Sciatic nerve (tissue), 2 donors: ENCODE results near the gene SYT17. TPM values are rescaled to one million over a fixed set of nuclear protein-coding genes. Genes with fewer than 3 reads are reported as not detected.
A peak's percentile ranks its signal among the peaks of the same experiment; 100 is the strongest.

Experiments used
- ATAC-seq: fragments of 200-7000 bp; cut with Tn5 transposase; one replicate; pipeline ENCODE4 v1.9.1; 2020; ENCODE audit warnings: mild to moderate bottlenecking, moderate library complexity
- DNase-seq: peaks from one replicate; pipeline ENCODE4 v3.0.0-alpha.2; 2020; ENCODE audit warnings: low spot score
- intact Hi-C: fragments of 100-400 bp; cut with DNase I; formaldehyde crosslinking; loops from one replicate; pipeline ENCODE4 v1.14.2; 2022
- total RNA-seq: library from RNA; stranded (reverse); fragmentation: NEBNext Ultra II Directional; extraction: Animal tissue kit (Norgen Biotek cat#: 25700); gene quantifications from one replicate; pipeline ENCODE4 v1.2.1, GENCODE V29; 2021
- donor health status: DM: no; HTN: no; CAD: no.
- donor health status: DM: no; HTN: no; CAD: no.

SYT17 gene
- total RNA-seq, 1 donor from 2014 or later: 8.2 TPM

DNA sequence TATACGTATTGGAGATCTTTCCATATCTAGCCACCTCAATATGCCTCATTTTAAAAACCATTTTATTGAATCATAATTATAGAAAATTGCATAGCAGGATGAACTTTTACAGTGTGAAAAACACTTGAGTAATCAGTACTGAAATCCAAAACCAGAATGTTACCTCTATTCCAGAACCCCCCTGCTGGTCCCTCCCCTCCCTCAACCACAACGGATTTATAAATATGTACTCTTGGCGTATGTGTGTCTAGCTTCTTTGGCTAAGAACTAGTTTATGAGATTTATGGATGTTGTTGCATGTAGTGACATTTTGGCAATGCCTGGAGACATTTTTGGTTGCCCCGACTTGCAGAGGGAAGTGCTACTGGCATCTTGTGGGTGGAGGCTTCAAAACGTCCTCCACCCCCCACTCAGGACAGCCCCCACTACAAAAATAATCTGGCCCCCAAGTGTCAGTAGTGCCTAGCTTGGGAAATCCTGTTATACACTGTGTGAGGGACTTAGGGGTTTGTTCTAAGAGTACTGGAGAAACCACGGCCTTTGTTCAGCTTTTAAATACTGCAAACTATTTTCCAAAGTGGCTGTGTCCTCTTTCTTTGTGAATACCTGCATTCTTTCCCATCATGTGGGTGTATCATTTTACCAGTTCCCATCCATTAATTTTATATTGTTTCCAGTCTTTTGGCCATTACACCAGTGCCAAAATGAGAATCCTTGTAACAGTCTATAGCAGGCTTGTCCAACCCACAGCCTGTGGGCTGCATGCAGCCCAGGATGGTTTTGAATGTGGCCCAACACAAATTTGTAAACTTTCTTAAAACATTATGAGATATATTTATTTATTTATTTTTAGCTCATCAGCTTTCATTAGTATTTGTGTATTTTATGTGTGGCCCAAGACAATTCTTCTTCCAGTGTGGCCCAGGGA, 30.6 kb upstream of the SYT17 start:
- DNase-seq (no peak), ATAC-seq (peak; percentile 6)
- intact Hi-C loops: no loop called here

DNA sequence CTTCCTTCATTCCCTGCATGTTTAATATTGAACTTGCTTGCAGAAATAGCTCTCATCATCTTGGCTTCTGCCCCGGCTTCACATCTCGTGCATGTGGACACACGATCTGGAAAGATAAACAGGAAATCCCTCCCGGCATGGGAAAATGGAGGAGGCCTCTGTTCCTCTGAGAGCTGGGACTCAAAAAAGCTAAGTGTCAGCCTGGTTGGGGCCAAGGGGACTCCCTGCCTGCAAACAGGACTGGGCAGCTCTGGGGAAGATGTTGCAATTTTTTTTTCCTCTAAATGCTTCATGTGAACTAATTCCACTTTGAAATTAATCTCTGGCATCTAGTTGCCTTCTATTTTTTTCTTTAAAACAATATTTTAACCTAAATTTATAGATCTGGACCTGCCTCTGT, 29.4 kb upstream of the SYT17 start:
- ATAC-seq: peak; percentile 93
- DNase-seq: peak; percentile 80
- intact Hi-C loops: no loop called here

DNA sequence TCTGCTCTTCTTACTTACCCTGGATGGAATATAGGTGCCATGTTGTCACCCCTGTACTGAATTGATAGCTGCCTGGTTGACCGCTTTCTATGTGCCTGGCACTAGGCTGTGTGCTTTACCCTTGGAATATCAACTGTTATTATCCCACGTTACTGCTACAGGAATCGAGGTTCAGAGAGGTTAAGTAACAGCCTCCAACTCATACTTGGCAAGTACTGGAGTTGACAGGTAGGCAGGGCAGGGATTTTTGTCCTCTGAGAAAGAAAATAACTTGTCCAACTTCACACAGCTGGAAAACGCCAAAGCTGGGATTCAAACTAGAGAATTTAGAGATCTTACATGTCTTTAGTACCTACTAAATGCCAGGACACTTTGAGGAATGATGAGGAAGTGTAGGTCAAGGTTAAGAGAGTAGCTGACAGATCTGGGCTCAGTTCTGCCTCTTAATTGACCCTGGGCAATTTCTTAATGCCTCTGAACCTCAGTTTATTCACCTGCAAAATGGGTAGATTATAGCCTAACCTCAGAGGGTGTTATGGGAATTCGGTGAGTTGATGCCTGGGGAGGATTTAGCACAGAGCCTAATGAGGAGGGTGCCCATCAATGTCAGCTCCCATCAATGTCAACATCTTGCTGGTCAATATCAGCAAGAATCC, 28.5 kb upstream of the SYT17 start:
- intact Hi-C loops: no loop called here
- DNase-seq (no peak), ATAC-seq (no peak)

DNA sequence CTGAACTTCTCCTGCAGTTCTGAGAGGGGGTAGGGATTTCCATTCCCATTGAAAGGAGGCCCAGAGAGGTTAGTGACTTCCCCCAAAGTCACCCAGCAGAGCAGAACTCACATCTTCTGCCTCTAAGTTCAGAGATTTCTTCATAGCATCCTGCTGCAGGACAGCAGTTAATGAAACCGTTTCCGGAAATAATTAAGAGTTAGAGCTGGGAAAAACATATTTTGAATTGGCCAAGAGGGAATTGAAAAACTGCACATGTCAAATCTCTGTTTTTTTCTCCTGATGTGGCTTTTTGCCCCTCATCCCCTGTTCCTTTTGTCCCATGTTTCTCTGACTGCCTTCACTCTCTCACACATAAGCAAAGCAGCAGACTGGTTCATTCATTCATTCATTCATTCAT, 27.6 kb upstream of the SYT17 start:
- no peak for ATAC-seq
- intact Hi-C loops: no loop called here

DNA sequence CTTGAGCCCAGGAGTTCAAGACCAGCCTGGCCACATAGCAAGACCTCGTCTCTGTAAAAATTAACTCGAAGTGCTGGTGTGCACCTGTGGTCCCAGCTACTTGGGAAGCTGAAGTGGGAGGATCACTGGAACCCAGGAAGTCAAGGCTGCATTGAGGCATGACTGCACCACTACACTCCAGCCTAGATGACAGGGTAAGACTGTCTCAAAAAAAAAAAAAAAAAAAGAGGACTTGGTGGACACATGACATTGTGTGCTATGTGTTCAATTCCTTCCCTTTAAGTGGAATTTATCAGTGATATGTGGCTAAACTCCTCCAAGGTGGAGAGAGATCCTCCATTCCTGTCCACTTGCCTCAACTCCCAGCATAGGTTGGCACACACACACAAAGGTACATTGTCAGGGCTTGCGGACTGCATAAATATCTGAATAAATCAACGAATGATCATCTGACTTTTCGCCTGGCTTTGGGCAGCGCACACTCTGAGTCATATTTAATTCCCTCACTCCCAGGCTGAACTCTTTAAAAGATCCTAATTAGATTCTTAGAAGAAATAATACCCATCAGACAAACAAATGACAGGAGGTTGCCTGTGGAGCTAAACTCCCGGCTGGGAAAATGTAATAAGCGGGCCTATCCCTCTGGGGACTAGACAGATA, 25.0 kb upstream of the SYT17 start:
- intact Hi-C loops: no loop called here
- DNase-seq: no peak
- ATAC-seq: no peak

More for the DNA sequence above, 27.6 kb upstream of the SYT17 start:
- DNase-seq: no peak

DNA sequence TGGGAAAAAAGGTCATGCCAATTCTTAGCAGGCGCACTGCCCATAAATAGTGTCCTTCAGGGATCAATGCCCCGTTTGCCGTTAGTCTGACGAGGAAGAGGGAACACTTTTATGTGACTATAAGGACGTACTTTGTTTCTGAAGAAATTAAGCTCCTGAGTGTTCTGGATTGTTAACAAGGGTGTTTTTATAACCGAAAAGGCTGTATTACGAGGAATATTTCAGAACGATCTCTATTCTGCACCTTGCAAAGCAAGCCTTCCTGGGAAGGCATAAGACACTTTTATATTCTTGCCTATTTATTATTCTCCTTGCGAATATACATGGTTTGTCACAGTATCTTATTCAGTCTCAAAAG, 24.5 kb upstream of the SYT17 start:
- no peak for DNase-seq
- ATAC-seq: no peak
- intact Hi-C loops: no loop called here

DNA sequence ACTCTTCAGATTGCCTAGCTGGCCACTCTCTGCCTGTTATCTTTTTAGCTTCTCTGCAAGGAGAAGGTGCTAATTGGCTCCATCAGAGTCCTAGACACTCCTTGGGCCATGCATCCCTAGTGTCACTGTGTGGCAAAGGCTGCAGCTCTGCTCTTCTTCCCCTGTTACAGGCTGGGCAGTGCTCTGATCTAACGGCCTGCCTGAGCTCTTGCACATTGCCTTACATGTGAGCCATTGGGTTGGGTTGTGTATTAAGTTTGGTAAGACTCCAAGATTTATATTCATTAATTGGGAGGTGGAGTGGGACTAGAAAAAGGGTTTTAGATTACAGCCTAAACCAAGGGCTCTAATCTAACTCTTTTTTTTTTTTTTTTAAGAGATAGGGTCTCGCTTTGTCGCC, 23.0 kb upstream of the SYT17 start:
- no peak for DNase-seq
- intact Hi-C loops: no loop called here
- ATAC-seq: no peak

DNA sequence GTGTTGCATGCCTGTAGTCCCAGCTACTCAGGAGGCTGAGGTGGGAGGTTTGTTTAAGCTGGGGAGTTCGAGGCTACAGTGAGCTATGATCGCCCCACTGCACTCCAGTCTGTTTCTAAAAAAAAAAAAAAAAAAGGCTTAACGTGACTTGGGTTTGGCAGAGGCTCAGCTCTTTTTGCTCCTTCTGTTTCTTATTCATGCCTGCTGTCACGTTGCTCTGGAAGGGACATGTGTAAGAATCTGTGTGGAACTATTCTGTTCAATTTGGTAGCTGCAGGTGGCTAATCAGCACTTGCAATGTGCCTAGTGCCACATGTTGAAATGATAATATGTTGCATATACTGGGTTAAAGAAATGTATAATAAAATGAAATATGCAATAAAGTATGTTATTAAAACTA, 20.9 kb upstream of the SYT17 start:
- DNase-seq: no peak

DNA sequence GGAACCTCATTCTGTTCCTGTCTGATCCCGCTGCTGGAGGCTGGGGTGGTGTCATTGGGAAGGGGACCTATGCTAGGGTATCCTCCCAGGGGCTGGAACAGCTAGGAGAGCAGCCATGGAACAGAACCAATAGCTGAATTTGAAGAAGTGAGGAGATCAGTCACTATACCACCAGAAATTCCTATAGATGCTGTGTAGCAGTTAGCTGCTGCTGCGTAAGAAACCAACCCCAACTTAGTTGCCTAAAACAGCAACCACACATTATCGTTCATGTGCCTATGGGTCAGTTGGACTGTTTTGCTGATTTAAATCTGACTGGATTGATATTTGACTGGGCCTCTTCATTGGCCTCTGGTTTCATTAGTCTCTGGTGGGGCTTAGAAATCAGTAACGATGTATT, 20.4 kb upstream of the SYT17 start:
- ATAC-seq: no peak
- intact Hi-C loops: no loop called here
- DNase-seq: no peak

More for the DNA sequence above, 20.9 kb upstream of the SYT17 start:
- intact Hi-C loops: no loop called here
- no peak for ATAC-seq

DNA sequence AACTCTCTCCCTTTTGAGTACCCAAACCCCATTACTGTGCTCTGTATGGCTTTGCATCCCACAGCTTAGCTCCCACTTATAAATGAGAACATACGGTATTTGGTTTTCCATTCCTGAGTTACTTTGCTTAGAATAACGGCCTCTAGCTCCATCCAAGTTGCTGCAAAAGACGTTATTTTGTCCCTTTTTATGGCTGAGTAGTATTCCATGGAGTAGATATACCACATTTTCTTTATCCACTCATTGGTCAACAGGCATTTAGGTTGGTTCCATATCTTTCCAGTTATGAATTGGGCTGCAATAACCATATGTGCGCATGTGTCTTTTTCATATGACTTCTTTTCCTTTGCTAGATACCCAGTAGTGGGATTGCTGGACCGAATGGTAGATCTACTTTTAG, 19.9 kb upstream of the SYT17 start:
- ATAC-seq (no peak), DNase-seq (no peak)
- intact Hi-C loops: no loop called here

DNA sequence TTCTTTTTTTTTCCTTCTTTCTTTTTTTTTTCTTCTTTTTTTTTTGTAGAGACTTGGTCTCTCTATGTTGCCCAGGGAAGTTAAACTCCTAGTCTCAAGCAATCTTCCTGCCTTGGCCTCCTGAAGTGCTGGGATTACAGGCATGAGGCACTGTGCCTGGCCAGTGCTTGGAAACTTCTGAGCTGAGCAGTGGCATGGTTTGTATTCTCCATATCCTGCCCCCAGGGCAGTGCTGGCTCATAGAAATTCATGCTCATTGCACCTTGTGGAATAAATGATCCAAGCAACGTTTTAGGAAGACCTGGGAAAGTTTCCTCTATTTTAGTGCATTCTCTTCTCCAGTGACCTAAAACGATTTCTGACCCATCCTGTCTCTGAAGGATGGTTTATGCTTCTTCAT, 16.7 kb upstream of the SYT17 start:
- no peak for ATAC-seq
- no peak for DNase-seq
- intact Hi-C loops: no loop called here

DNA sequence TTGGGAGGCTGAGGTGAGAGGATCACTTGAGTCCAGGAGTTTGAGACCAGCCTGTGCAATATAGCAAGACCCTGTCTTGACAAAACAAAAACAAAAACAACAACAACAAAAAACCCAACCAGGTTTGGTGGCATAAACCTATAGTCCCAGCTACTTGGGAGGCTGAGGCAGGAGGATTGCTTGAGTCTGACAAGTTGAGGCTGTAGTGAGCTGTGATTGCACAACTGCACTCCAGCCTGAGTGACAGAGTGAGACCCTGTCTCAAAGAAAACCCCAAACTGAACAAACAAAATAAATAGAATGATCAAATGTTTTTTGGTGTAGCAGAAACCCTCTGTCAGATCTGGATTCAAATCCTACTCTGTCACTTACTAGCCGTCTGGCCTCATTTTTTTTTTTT, 16.0 kb upstream of the SYT17 start:
- ATAC-seq (no peak), DNase-seq (no peak)
- intact Hi-C loops: no loop called here

DNA sequence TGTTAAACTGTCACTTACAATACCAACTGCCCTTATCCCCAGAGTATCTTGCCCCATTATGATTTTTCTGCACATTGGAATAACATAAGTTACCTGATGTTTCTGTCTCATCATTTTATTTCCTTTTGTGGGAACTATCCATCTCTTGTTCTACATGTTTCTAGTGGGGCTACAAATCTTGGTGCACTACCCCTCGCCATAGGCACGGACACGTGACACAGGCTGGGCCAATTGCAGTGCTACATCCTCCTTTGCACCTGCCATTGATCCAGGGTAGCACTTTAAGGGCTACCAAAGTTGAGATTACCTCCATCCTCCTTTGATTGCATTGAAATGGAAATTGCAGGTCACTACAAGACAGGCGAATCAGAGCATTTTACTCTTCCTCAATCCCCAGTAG, 14.2 kb upstream of the SYT17 start:
- ATAC-seq: no peak
- no peak for DNase-seq
- intact Hi-C loops: no loop called here

DNA sequence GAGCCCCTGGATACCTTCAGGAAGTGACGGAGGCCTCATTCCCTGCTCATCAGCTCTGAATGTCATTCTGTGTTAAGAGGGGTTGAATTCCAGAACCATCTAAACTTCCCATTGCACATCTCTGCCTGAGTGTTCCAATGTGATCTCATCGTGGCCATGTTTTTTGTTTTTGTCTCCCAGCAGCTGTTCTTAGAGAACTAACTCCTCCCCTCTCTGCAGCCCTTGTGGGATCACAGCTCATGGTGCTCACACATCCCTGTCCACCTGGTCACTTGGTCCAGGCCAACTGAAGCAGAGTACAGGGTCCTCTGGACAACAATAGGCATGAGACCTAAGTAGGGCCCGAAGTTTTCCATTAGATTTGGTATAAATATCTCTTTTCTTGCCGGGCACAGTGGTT, 6.0 kb upstream of the SYT17 start:
- DNase-seq (no peak), ATAC-seq (no peak)
- intact Hi-C loops: loop anchor here (10.0 kb wide), 1 partner anchor 213 kb away; no protein-coding TSS in a partner anchor

DNA sequence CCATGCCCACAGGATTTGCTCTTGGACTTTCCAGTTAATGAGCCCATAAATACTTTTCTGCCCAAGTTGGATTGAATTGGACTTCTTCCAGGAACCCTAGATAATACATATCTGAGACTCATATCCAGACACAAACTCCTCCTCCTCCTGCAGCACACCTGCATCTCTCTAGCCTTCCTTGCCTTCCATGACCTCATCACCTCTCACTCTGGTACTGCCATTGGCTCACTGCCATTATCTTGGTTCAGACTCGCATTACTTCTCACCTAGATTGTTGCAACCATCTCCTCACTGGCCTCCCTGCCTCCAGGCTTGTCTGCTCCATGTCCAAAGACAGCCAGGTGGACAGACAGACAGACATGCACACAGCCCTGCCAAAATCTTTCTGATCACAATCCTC, 4.8 kb upstream of the SYT17 start:
- DNase-seq (no peak), ATAC-seq (no peak)
- intact Hi-C loops: loop anchor here (10.0 kb wide), 1 partner anchor 212 kb away; no protein-coding TSS in a partner anchor

DNA sequence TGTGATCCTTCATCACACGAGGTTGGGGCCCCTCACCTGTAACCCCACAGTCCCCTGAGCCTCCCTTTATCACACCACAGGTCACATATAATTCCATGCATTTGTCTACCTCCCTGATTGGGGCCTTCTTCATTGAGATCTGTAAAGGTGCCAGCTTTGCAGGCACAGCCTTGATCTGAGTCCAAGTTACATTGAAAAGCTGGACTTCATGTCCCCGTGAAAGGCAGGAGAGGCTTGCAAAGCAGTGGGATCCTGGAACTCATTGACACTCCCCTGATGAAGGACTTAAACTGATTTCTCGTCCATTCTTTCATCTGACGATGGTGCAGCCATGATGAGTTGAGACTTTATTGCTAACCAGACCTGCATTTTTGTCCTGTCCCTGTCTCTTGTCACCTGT, 3.8 kb upstream of the SYT17 start:
- ATAC-seq (no peak), DNase-seq (no peak)
- intact Hi-C loops: loop anchor here (10.0 kb wide), 1 partner anchor 211 kb away; no protein-coding TSS in a partner anchor

DNA sequence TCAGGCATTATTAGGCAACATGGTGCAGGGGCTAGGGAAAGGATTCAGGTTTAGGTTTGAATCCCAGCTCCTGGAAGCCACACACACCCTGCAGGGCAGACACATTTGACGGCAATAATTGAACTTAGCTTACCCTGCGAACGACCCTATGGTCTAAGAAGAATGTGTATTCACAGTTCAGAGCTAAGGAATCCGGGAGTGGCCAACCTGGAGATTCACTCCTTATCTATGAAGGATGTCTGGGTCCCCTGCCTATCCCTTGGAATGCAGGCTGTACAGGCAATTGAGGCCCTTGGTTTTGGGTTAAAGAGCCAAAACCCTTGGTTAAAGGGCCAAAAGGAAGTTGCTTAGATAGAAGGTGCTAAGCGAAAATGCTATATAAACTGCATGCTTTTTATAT, 2.9 kb upstream of the SYT17 start:
- intact Hi-C loops: loop anchor here (10.0 kb wide), 1 partner anchor 210 kb away; no protein-coding TSS in a partner anchor
- DNase-seq (no peak), ATAC-seq (no peak)

DNA sequence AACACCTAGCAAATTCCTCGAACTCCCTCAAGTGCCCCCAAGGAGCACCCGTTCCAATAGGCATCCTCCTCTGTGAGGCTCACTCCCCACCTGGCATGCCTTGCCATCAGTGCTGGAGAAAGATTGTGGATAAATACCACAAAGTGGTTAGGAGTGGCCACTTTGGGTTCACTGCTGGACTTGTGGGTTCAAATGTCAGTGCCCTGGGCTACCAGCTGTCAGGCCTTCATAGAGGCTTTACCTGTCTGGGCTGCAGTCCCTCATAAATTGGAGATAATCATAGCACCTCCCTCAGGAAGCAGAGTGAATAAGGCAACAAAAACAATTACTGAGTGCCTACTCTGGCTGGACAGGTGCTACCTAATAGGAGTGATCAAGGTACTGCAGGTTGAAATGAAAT, 1.5 kb upstream of the SYT17 start:
- intact Hi-C loops: loop anchor here (10.0 kb wide), 1 partner anchor 208 kb away; no protein-coding TSS in a partner anchor
- no peak for ATAC-seq
- no peak for DNase-seq

DNA sequence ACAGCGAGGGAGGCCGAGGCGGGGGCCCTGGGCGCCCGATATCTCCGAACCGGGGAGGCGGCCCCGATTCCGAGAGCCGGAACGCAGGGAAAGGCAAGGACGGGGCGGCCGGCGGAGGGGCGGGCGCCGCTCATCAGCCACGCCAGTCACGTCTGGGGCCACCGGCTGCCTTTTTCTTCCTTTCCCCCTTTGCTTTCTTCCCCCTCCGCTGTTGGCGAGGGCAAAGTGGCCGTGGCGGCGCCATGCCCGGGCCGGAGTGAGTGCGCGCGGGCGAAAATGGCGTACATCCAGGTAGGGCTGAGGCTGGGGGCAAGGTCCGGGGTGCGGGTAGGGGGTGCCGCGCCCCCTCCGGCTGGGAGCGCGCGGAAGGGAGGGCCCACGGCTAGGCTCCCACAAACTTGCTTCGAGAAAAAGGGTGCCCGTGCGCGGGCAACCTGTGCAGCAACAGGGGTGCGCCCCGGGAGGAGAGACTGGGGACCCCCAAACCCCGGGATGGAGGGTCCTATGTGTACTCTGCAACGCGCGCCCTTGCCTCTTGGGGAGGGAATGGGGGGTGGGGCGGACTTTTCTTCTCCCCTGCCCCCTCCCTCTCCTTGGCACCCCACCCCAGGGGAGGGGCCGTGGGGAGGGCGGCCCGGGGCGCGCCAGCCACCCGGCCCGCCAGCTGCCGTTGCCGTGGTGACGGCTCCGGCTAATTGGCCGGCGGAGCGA, 486 bp downstream of the SYT17 start:
- ATAC-seq: peak; percentile 64
- intact Hi-C loops: loop anchor here (10.0 kb wide), 1 partner anchor 206 kb away; no protein-coding TSS in a partner anchor
- peak; percentile 64 for DNase-seq
